HepG2 (cell line): ENCODE measurements around the gene COL8A1. TPM values are rescaled to one million over a fixed set of nuclear protein-coding genes. Genes with fewer than 3 reads are reported as not detected.
A peak's percentile ranks its signal among the peaks of the same experiment; 100 is the strongest.

Experiments
- ATAC-seq: fragments of 200-7000 bp; cut with Tn5 transposase; 3 replicates; pipeline ENCODE4 v1.9.1; 2020; ENCODE audit warnings: mild to moderate bottlenecking, moderate library complexity
- BruUV-seq: library from RNA; stranded (reverse); fragments of 400-500 nt; replicated peaks from 2 replicates; lab custom pipeline; 2021; lab: Mats Ljungman, UMichigan
- CTCF ChIA-PET: fragments of 300-600 bp; formaldehyde crosslinking; extraction: SDS; loops from one replicate; lab custom pipeline; 2021; ENCODE audit warnings: low total read pairs, inconsistent platforms, low intra/inter-chr PET ratio; lab: Yijun Ruan, JAX
- POLR2A ChIA-PET: fragments of 350-600 bp; sonication (Branson Sonifier 250); formaldehyde crosslinking; loops from one replicate; lab custom pipeline; 2020; ENCODE audit warnings: antibody characterized with exemption, inconsistent platforms; lab: Yijun Ruan, JAX
- DNase-seq: peaks from one replicate; pipeline ENCODE4 v3.0.0-alpha.2; 2015; ENCODE audit warnings: low spot score
- FAIRE-seq: peaks from 3 replicates; lab custom pipeline; 2011; peaks lifted over from hg19 to GRCh38; lab: Jason Lieb, UNC
- H2AFZ ChIP-seq: one replicate; pipeline ENCODE4 v1.6.1; 2011; ENCODE audit warnings: low read length, inconsistent platforms
- H3K27ac ChIP-seq: fragments of 300-600 bp; 3 replicates; pipeline ENCODE4 v1.8.0; 2011; ENCODE audit warnings: mixed run types, mild to moderate bottlenecking, mixed read lengths, low read length, inconsistent platforms; ENCODE audit not compliant: insufficient read depth; ENCODE audit errors: extremely low read length
- H3K27me3 ChIP-seq, 2 experiments: fragments of 200-600 bp in 1 of 2; 2 replicates in 1 of 2; 3 replicates in 1 of 2; pipeline versions ENCODE4 v1.6.0 to v1.8.0; 2011; ENCODE audit warnings: low read length in 2 of 2, mild to moderate bottlenecking in 2 of 2, moderate library complexity in 2 of 2, inconsistent platforms in 1 of 2; ENCODE audit not compliant: insufficient read depth in 2 of 2, control insufficient read depth in 1 of 2
- H3K36me3 ChIP-seq, 2 experiments: fragments of 200-600 bp in 1 of 2; replicated peaks in 1 of 2; 2 replicates in 1 of 2; 3 replicates in 1 of 2; pipeline versions ENCODE4 v1.5.1 to v1.8.0; 2011; ENCODE audit warnings: low read length in 2 of 2, inconsistent platforms in 1 of 2; ENCODE audit not compliant: insufficient read depth in 2 of 2, control insufficient read depth in 1 of 2
- H3K4me1 ChIP-seq: 2 replicates; pipeline ENCODE4 v1.5.1; 2012; ENCODE audit warnings: low read length, inconsistent platforms; ENCODE audit not compliant: insufficient read depth
- H3K4me2 ChIP-seq: 2 replicates; pipeline ENCODE4 v1.6.0; 2011; ENCODE audit warnings: low read depth, low read length, inconsistent platforms
- H3K4me3 ChIP-seq, 3 experiments: fragments of 200-600 bp in 1 of 3; sonication (generic), shearing (Covaris generic) in 1 of 3; replicated peaks in 1 of 3; 2 replicates each; pipeline ENCODE4 v1.5.1; 2011 to 2016; ENCODE audit warnings: low read length in 3 of 3, inconsistent platforms in 2 of 3, low read depth in 2 of 3, mild to moderate bottlenecking in 2 of 3, control low read depth in 1 of 3, mixed read lengths in 1 of 3; ENCODE audit not compliant: insufficient read depth in 1 of 3
- H3K79me2 ChIP-seq: one replicate; pipeline ENCODE4 v1.6.1; 2011; ENCODE audit warnings: low read length, inconsistent platforms; ENCODE audit not compliant: insufficient read depth
- H3K9ac ChIP-seq: 2 replicates; pipeline ENCODE4 v1.6.0; 2011; ENCODE audit warnings: mild to moderate bottlenecking, low read depth, low read length, inconsistent platforms; ENCODE audit not compliant: insufficient read depth
- H3K9me3 ChIP-seq: 2 replicates; pipeline ENCODE4 v1.5.1; 2012; ENCODE audit warnings: mild to moderate bottlenecking, low read length
- H4K20me1 ChIP-seq: 2 replicates; pipeline ENCODE4 v1.6.0; 2011; ENCODE audit warnings: inconsistent platforms, mild to moderate bottlenecking, low read length, moderate library complexity; ENCODE audit not compliant: insufficient read depth
- DMAP1 ChIP-seq: IDR thresholded peaks from 2 replicates; pipeline ENCODE4 v1.6.1; 2016
- EEA1 ChIP-seq: sonication (generic); formaldehyde crosslinking; IDR thresholded peaks from 2 replicates; pipeline ENCODE4 v1.5.1; 2020; ENCODE audit warnings: mild to moderate bottlenecking, missing genetic modification reagents, borderline replicate concordance
- HMG20A ChIP-seq: IDR thresholded peaks from 2 replicates; pipeline ENCODE4 v1.6.1; 2016; ENCODE audit warnings: borderline replicate concordance
- HMGXB4 ChIP-seq, 2 experiments: sonication (generic) in 1 of 2; formaldehyde crosslinking in 1 of 2; IDR thresholded peaks; 2 replicates each; pipeline versions ENCODE4 v1.4.0 to v1.6.1; 2018 to 2020; ENCODE audit warnings: missing genetic modification reagents in 2 of 2, borderline replicate concordance in 1 of 2, low read depth in 1 of 2, mild to moderate bottlenecking in 1 of 2, missing biosample characterization in 1 of 2
- NR1H2 ChIP-seq: sonication (generic); formaldehyde crosslinking; IDR thresholded peaks from 2 replicates; pipeline ENCODE4 v1.8.1; 2022; ENCODE audit warnings: low read depth, missing genetic modification reagents, borderline replicate concordance
- PAWR ChIP-seq: sonication (generic); formaldehyde crosslinking; IDR thresholded peaks from 2 replicates; pipeline ENCODE4 v1.4.0; 2020; ENCODE audit warnings: missing genetic modification reagents, mild to moderate bottlenecking, borderline replicate concordance
- RBM22 ChIP-seq: fragments of 200-400 bp; formaldehyde crosslinking; optimal IDR thresholded peaks from 2 replicates; pipeline ENCODE3; 2017; ENCODE audit warnings: mild to moderate bottlenecking, low read length, moderate library complexity
- SOX6 ChIP-seq, 2 experiments: fragments of 450-650 bp in 1 of 2; sonication (generic) in 1 of 2; formaldehyde crosslinking in 1 of 2; IDR thresholded peaks; 2 replicates each; pipeline versions ENCODE4 v1.4.0 to v1.6.1; 2017 to 2020; ENCODE audit warnings: antibody characterized with exemption in 1 of 2, mild to moderate bottlenecking in 1 of 2, missing genetic modification reagents in 1 of 2
- TIGD3 ChIP-seq: sonication (generic); formaldehyde crosslinking; IDR thresholded peaks from 2 replicates; pipeline ENCODE4 v1.5.1; 2020; ENCODE audit warnings: mild to moderate bottlenecking, missing genetic modification reagents, borderline replicate concordance
- ZNF550 ChIP-seq: sonication (generic); formaldehyde crosslinking; IDR thresholded peaks from 2 replicates; pipeline ENCODE4 v1.4.0; 2020; ENCODE audit warnings: mild to moderate bottlenecking, missing genetic modification reagents, borderline replicate concordance
- ZNF557 ChIP-seq: sonication (generic); formaldehyde crosslinking; IDR thresholded peaks from 2 replicates; pipeline ENCODE4 v1.4.0; 2020; ENCODE audit warnings: missing genetic modification reagents
- ZNF567 ChIP-seq: sonication (generic); formaldehyde crosslinking; IDR thresholded peaks from 2 replicates; pipeline ENCODE4 v1.8.1; 2023; ENCODE audit warnings: mild to moderate bottlenecking, missing genetic modification reagents, borderline replicate concordance
- ZNF672 ChIP-seq: sonication (generic); formaldehyde crosslinking; IDR thresholded peaks from 2 replicates; pipeline ENCODE4 v1.8.1; 2022; ENCODE audit warnings: missing genetic modification reagents
- ZNF724P ChIP-seq: sonication (generic); formaldehyde crosslinking; IDR thresholded peaks from 2 replicates; pipeline ENCODE4 v1.8.0; 2022; ENCODE audit warnings: missing genetic modification reagents, borderline replicate concordance
- ZNF747 ChIP-seq: sonication (generic); formaldehyde crosslinking; IDR thresholded peaks from 2 replicates; pipeline ENCODE4 v1.8.1; 2023; ENCODE audit warnings: missing genetic modification reagents, mild to moderate bottlenecking, borderline replicate concordance
- WGBS: methylation state at CpG from one replicate; pipeline ENCODE4 v1.1.6; 2017; ENCODE audit warnings: low lambda C conversion rate; 5-methylcytosine and 5-hydroxymethylcytosine counted together
- in situ Hi-C: cut with HindIII; loops from 2 replicates; pipeline ENCODE4 v1.10.0; 2017; ENCODE audit warnings: low pct_unique_long_range_greater_than_20kb; ENCODE audit not compliant: extremely low pct_ligation_motif_present
- intact Hi-C: fragments of 100-400 bp; cut with micrococcal nuclease; formaldehyde crosslinking; loops from one replicate; pipeline ENCODE4 v1.10.0; 2022; ENCODE audit not compliant: unreplicated experiment
- polyA plus RNA-seq, 8 experiments: library from polyadenylated mRNA; depleted of rRNA in 3 of 8; stranded (reverse) in 7 of 8; unstranded in 1 of 8; fragments of >200 nt; fragmentation: Illumina TruSeq in 4 of 8; extraction: Trizol in 4 of 8; gene quantifications; 2 replicates each; pipeline versions ENCODE4 v1.2.1 to v1.2.3, GENCODE V29; 2011 to 2016; ENCODE audit warnings: low read depth in 4 of 8, missing spikeins in 1 of 8, mixed read lengths in 1 of 8; ENCODE audit not compliant: insufficient read depth in 1 of 8
- total RNA-seq, 5 experiments: library from RNA; depleted of rRNA; stranded (reverse); fragments of >200 nt; fragmentation: Illumina TruSeq; extraction: Trizol; gene quantifications; 2 replicates each; pipeline ENCODE4 v1.2.3, GENCODE V29; 2016; ENCODE audit warnings: low read depth in 1 of 5

The COL8A1 gene
- total and polyA plus RNA-seq, 2 of the 13 experiments (the other 11 are each of a cell fraction or from before 2014, with no cell fraction given), result not detected

GRCh38 chr3:99823723-99824711 lies 185.6 kb downstream of the COL8A1 start (continued):
- TF ChIP-seq SOX6 (IDR thresholded peaks at IDR 0.05) (no peak), SOX6 (CRISPR knock-in tag; IDR thresholded peaks at IDR 0.05) (no peak), ZNF747 (no peak), ZNF550 (CRISPR knock-in tag) (no peak)

- no peaks in the 10 kb centered on the region for H3K9me3 ChIP-seq
- no TSS peak for BruUV-seq
- H3K27ac ChIP-seq, result no peak overlapping the region
- H3K4me2 ChIP-seq, result no peak overlapping the region
- no peaks in the 10 kb centered on the region for H3K36me3 ChIP-seq
- intact Hi-C loops (no loop called here), in situ Hi-C loops (loop anchor here (25.0 kb wide), 1 partner anchor 762 kb away; no protein-coding TSS in a partner anchor)
- FAIRE-seq (peak; percentile 42), DNase-seq (no peak), ATAC-seq (no peak)
- H3K27me3 ChIP-seq, result no peaks in the 10 kb centered on the region
- H3K4me1 ChIP-seq, result peaks cover 22% of the 10 kb centered on the region; the same call in 1 of the 2 replicates
- no peak overlapping the region for H3K9ac ChIP-seq
- POLR2A ChIA-PET, result interaction anchor here (1.4 kb wide), 1 partner anchor 436 kb away, joined by 5 read pairs; the partner anchor contains the start of gene TBC1D23
- H4K20me1 ChIP-seq, result no peaks in the 10 kb centered on the region
- WGBS, result 89% methylated on average over 3 of the region's 3 CpGs
- CTCF ChIA-PET, result no interaction called here
- no peak overlapping the region for H3K4me3 ChIP-seq
- no peak overlapping the region for H2AFZ ChIP-seq
- H3K79me2 ChIP-seq, result peaks cover 12% of the 10 kb centered on the region
- TF ChIP-seq ZNF724P (CRISPR knock-in tag) (no peak), DMAP1 (CRISPR knock-in tag) (no peak), ZNF672 (CRISPR knock-in tag) (no peak), ZNF557 (no peak), PAWR (no peak), EEA1 (CRISPR knock-in tag) (no peak), RBM22 (no peak), TIGD3 (CRISPR knock-in tag) (no peak), HMGXB4 (CRISPR knock-in tag; IDR thresholded peaks at IDR 0.05; ENCODE audit: borderline replicate concordance in 1 of 2, low read depth in 1 of 2) (no peak), ZNF567 (no peak), NR1H2 (CRISPR knock-in tag) (no peak), HMG20A (CRISPR knock-in tag) (no peak)
Measured at GRCh38 chr3:99825004-99825640, 186.7 kb downstream of the COL8A1 start.
